ENCODE measurements around the gene CFDP1.

GRCh38 chr16:75249441-75249840, 183.9 kb downstream of the CFDP1 start:
- no peak for TF ChIP-seq MYC (IDR thresholded peaks at IDR 0.05; ENCODE audit: low read depth, low read length)
- no peak for TF ChIP-seq EZH2 (IDR thresholded peaks at IDR 0.05; ENCODE audit: borderline replicate concordance, low read depth, low read length, severe bottlenecking)
